DOHH2 (cell line): Measurements from ENCODE around the gene CCT8L2.

ENCODE experiments used
- CTCF ChIP-seq: fragments of 200-600 bp; sonication (generic); IDR thresholded peaks from one replicate; pipeline ENCODE4 v1.5.1; 2014; ENCODE audit warnings: antibody characterized with exemption, mild to moderate bottlenecking, low read depth, low read length; ENCODE audit not compliant: poor library complexity, severe bottlenecking
- EZH2phosphoT487 ChIP-seq: fragments of 200-600 bp; sonication (generic); IDR thresholded peaks from 2 replicates; pipeline ENCODE4 v1.6.1; 2017; ENCODE audit warnings: borderline replicate concordance, mild to moderate bottlenecking, antibody characterized with exemption, low read length, moderate library complexity, mixed read lengths

DNA sequence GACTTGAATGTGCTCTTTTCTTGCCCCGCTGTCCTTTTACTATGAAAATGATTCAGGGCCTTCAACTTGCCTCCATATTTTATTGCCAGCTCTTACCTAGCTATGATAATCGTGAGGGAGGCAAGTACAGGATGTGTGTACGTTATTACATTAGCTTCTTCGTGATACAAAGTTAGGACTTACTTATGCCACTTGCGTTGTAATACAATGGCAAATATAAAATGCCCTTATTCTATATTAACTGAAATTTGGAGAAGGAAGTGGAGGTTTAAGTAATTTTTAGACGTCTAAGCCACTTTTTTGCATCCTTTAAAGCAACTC lies 10.8 kb upstream of the CCT8L2 start:
- TF ChIP-seq CTCF (no peak), EZH2phosphoT487 (no peak)
